A549 treated with DMSO at 1 μM for 4 hours (cell line): ENCODE measurements around the gene TEX2. TPM values are rescaled to one million over a fixed set of nuclear protein-coding genes. Genes with fewer than 3 reads are reported as not detected.

Experiments
- total RNA-seq: library from RNA; stranded (reverse); fragments of 200-300 nt; extraction: Qiagen RNA extraction; gene quantifications from 5 replicates; pipeline ENCODE4 v1.2.3, GENCODE V29; 2022; ENCODE audit warnings: low read depth

The TEX2 gene, protein sequence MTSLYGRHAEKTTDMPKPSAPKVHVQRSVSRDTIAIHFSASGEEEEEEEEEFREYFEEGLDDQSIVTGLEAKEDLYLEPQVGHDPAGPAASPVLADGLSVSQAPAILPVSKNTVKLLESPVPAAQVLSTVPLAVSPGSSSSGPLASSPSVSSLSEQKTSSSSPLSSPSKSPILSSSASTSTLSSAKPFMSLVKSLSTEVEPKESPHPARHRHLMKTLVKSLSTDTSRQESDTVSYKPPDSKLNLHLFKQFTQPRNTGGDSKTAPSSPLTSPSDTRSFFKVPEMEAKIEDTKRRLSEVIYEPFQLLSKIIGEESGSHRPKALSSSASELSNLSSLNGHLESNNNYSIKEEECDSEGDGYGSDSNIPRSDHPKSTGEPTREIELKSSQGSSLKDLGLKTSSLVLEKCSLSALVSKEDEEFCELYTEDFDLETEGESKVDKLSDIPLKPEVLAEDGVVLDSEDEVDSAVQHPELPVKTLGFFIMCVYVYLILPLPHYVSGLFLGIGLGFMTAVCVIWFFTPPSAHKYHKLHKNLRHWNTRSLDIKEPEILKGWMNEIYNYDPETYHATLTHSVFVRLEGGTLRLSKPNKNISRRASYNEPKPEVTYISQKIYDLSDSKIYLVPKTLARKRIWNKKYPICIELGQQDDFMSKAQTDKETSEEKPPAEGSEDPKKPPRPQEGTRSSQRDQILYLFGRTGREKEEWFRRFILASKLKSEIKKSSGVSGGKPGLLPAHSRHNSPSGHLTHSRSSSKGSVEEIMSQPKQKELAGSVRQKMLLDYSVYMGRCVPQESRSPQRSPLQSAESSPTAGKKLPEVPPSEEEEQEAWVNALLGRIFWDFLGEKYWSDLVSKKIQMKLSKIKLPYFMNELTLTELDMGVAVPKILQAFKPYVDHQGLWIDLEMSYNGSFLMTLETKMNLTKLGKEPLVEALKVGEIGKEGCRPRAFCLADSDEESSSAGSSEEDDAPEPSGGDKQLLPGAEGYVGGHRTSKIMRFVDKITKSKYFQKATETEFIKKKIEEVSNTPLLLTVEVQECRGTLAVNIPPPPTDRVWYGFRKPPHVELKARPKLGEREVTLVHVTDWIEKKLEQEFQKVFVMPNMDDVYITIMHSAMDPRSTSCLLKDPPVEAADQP
- total RNA-seq = 10.1 to 12.7 TPM (median 12.5 TPM) in 5 replicates

DNA sequence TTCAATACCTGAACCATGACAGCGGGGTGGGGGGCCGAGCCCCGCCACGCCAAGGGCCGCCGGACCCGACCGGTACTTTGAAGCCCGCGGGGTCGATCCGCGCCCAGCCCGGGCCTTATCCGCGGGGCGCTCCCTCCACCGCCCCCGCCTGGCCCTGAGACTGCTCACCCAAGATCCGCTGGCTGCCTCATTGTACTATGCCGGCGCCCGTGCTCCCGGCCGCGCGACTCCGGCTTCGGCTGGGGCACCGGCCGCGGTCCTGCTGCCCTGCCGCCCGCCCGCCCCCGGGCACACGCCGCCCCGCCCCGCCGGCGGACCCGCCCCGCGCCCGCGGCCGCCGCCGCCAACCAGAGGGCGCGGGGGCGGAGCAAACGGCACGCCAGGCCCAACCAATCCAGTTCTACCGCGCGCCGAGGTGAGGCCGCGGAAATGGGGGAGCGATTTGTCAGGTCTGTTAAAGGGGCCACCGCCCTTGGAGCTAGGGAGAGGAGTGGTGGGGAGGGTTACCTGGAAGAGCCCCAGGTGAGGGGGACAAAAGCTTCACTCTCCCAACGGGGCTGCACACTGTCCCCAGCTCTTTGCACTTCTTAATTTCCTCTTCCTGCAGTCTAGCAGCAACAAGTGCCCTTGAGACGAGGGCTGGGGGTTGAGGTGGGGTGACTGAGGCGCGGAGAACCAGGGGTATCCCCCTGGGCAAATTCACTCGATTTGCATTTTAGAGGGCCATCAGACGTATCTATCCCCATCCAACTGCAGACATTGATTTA lies at the start of gene TEX2:
Gene TEX2 (minus strand): TSS at position 261 of the 767 bp plus-strand sequence. CDS start 49,043 bp downstream, outside the sequence.

GRCh38 chr17:64129765-64130558 lies 133.1 kb downstream of the TEX2 start, which contains the start of gene ERN1:
TSS of gene ERN1 (minus strand) at chr17:64130144. CDS start at chr17:64130029, 115 bp downstream.

Other genes with a start within 250 kb of the TEX2 start
- gene ICAM2, start 242.6 kb downstream of the TEX2 start, total RNA-seq = 0.15 to 0.23 TPM in 2 of 5 replicates, not detected in the others
- gene ERN1, start 133.1 kb downstream of the TEX2 start, total RNA-seq = 3.6 to 4.8 TPM (median 4.0 TPM) in 5 replicates
- gene PECAM1, start 127.6 kb upstream of the TEX2 start, total RNA-seq = 0.03 to 0.08 TPM (median 0.07 TPM) in 5 replicates
- 1.7 to 2.8 TPM (median 1.9 TPM) in 5 replicates for gene MILR1, start 185.9 kb upstream of the TEX2 start, total RNA-seq
- 16.1 to 22.0 TPM (median 18.6 TPM) in 5 replicates for gene POLG2, start 233.8 kb upstream of the TEX2 start, total RNA-seq
- 608 to 1,166 TPM (median 645 TPM) in 5 replicates for gene DDX5, start 243.0 kb upstream of the TEX2 start, total RNA-seq
- gene CEP95, start 243.7 kb upstream of the TEX2 start, total RNA-seq = 29.1 to 34.1 TPM (median 30.8 TPM) in 5 replicates